Activated CD8-positive, alpha-beta T cell treated with anti-CD3 and anti-CD28 coated beads, Interleukin-2, amount 10 ng/mL, durations not matched to agents 7 days and 5 days (primary cell): ENCODE measurements around the gene LRP2BP. TPM values are rescaled to one million over a fixed set of nuclear protein-coding genes. Genes with fewer than 3 reads are reported as not detected.

ENCODE experiments used
- ATAC-seq: fragments of 150-1000 bp; cut with Tn5 transposase; one replicate; pipeline ENCODE4 v1.10.0; 2021; ENCODE audit warnings: moderate library complexity
- CTCF ChIA-PET: fragments of 350-600 bp; sonication (Branson Sonifier 250); formaldehyde crosslinking; loops from one replicate; lab custom pipeline; 2021; ENCODE audit warnings: antibody characterized with exemption; lab: Charles Lee
- POLR2A ChIA-PET: fragments of 350-600 bp; sonication (Branson Sonifier 250); formaldehyde crosslinking; loops from one replicate; lab custom pipeline; 2021; ENCODE audit warnings: antibody characterized with exemption; lab: Charles Lee
- DNase-seq: peaks from one replicate; pipeline ENCODE4 v3.0.0-alpha.2; 2020
- H3K27ac Mint-ChIP-seq: one replicate; pipeline ENCODE4 v1.8.0; 2021; ENCODE audit warnings: mild to moderate bottlenecking, mixed read lengths
- H3K27me3 Mint-ChIP-seq: one replicate; pipeline ENCODE4 v1.8.0; 2021; ENCODE audit warnings: low read depth, mixed read lengths
- H3K36me3 Mint-ChIP-seq: one replicate; pipeline ENCODE4 v1.8.0; 2021; ENCODE audit warnings: low read depth, mixed read lengths
- H3K4me1 Mint-ChIP-seq: one replicate; pipeline ENCODE4 v1.8.0; 2021; ENCODE audit warnings: low read depth, mixed read lengths
- H3K4me3 Mint-ChIP-seq: one replicate; pipeline ENCODE4 v1.8.0; 2021; ENCODE audit warnings: mild to moderate bottlenecking, mixed read lengths
- H3K9me3 Mint-ChIP-seq: one replicate; pipeline ENCODE4 v1.8.0; 2022; ENCODE audit warnings: mixed read lengths; ENCODE audit not compliant: insufficient read depth
- total RNA-seq, 2 experiments: library from RNA; stranded (reverse); gene quantifications; one replicate each; pipeline ENCODE4 v1.2.3, GENCODE V29; 2021

LRP2BP gene
- total RNA-seq, 2 experiments from 2014 or later = 0.97 to 1.3 TPM

- peaks cover 11% of the 10 kb centered on the region for H3K36me3 Mint-ChIP-seq
- H3K4me1 Mint-ChIP-seq = no peaks in the 10 kb centered on the region
- no peak for DNase-seq
- no peak for ATAC-seq
- no peak overlapping the region for H3K27ac Mint-ChIP-seq
- ChIA-PET POLR2A (no interaction called here), CTCF (no interaction called here)
- H3K4me3 Mint-ChIP-seq = no peak overlapping the region
- H3K9me3 Mint-ChIP-seq = no peaks in the 10 kb centered on the region
- H3K27me3 Mint-ChIP-seq = no peaks in the 10 kb centered on the region
Measured at GRCh38 chr4:185358514-185358913, 37.2 kb downstream of the LRP2BP start.

- H3K27ac Mint-ChIP-seq = no peak overlapping the region
- H3K4me1 Mint-ChIP-seq = no peaks in the 10 kb centered on the region
- no peaks in the 10 kb centered on the region for H3K27me3 Mint-ChIP-seq
- H3K9me3 Mint-ChIP-seq = no peaks in the 10 kb centered on the region
- no peak for ATAC-seq
- ChIA-PET CTCF (interaction anchor here (0.6 kb wide), 1 partner anchor 35 kb away, joined by 4 read pairs; no protein-coding TSS in a partner anchor), POLR2A (no interaction called here)
- no peak for DNase-seq
- no peak overlapping the region for H3K4me3 Mint-ChIP-seq
- H3K36me3 Mint-ChIP-seq = peaks cover 15% of the 10 kb centered on the region
Measured at GRCh38 chr4:185357733-185358440, 37.8 kb downstream of the LRP2BP start.

- no peaks in the 10 kb centered on the region for H3K4me1 Mint-ChIP-seq
- H3K4me3 Mint-ChIP-seq = no peak overlapping the region
- no peaks in the 10 kb centered on the region for H3K27me3 Mint-ChIP-seq
- no peak overlapping the region for H3K27ac Mint-ChIP-seq
- peaks cover 15% of the 10 kb centered on the region for H3K36me3 Mint-ChIP-seq
- DNase-seq = no peak
- no peak for ATAC-seq
- no peaks in the 10 kb centered on the region for H3K9me3 Mint-ChIP-seq
- CTCF ChIA-PET = interaction anchor here (0.6 kb wide), 1 partner anchor 34 kb away, joined by 4 read pairs; no protein-coding TSS in a partner anchor
- POLR2A ChIA-PET = no interaction called here
Measured at GRCh38 chr4:185357211-185357610, 38.5 kb downstream of the LRP2BP start.

GRCh38 chr4:185352741-185353140 lies 43.0 kb downstream of the LRP2BP start:
- ATAC-seq = no peak
- ChIA-PET CTCF (interaction anchor here (1.1 kb wide), 1 partner anchor 10 kb away, joined by 3 read pairs; no protein-coding TSS in a partner anchor), POLR2A (no interaction called here)
- no peaks in the 10 kb centered on the region for H3K9me3 Mint-ChIP-seq
- DNase-seq = no peak
- peaks cover 10% of the 10 kb centered on the region for H3K4me1 Mint-ChIP-seq
- H3K27ac Mint-ChIP-seq = no peak overlapping the region
- peaks cover 33% of the 10 kb centered on the region for H3K36me3 Mint-ChIP-seq
- no peaks in the 10 kb centered on the region for H3K27me3 Mint-ChIP-seq
- H3K4me3 Mint-ChIP-seq = no peak overlapping the region

GRCh38 chr4:185352202-185352601 lies 43.5 kb downstream of the LRP2BP start:
- no peaks in the 10 kb centered on the region for H3K27me3 Mint-ChIP-seq
- H3K27ac Mint-ChIP-seq = no peak overlapping the region
- POLR2A ChIA-PET = no interaction called here
- DNase-seq (no peak), ATAC-seq (no peak)
- peaks cover 10% of the 10 kb centered on the region for H3K4me1 Mint-ChIP-seq
- H3K4me3 Mint-ChIP-seq = no peak overlapping the region
- peaks cover 32% of the 10 kb centered on the region for H3K36me3 Mint-ChIP-seq
- no peaks in the 10 kb centered on the region for H3K9me3 Mint-ChIP-seq
- CTCF ChIA-PET = interaction anchor here (1.1 kb wide), 1 partner anchor 10 kb away, joined by 3 read pairs; no protein-coding TSS in a partner anchor

- no peak overlapping the region for H3K27ac Mint-ChIP-seq
- no peak overlapping the region for H3K4me3 Mint-ChIP-seq
- H3K4me1 Mint-ChIP-seq = peaks cover 10% of the 10 kb centered on the region
- no peaks in the 10 kb centered on the region for H3K27me3 Mint-ChIP-seq
- no peak for ATAC-seq
- no peaks in the 10 kb centered on the region for H3K9me3 Mint-ChIP-seq
- no peak for DNase-seq
- ChIA-PET CTCF (interaction anchor here (1.2 kb wide), 1 partner anchor 217 kb away, joined by 3 read pairs; no protein-coding TSS in a partner anchor), POLR2A (no interaction called here)
- peaks cover 37% of the 10 kb centered on the region for H3K36me3 Mint-ChIP-seq
Measured at GRCh38 chr4:185351691-185352090, 44.0 kb downstream of the LRP2BP start.

- Mint-ChIP-seq H3K4me1 (peaks cover 28% of the 10 kb centered on the region), H3K4me3 (no peak overlapping the region), H3K27me3 (no peaks in the 10 kb centered on the region), H3K9me3 (no peaks in the 10 kb centered on the region), H3K27ac (no peak overlapping the region), H3K36me3 (peaks cover 42% of the 10 kb centered on the region)
- ChIA-PET CTCF (no interaction called here), POLR2A (no interaction called here)
- DNase-seq (no peak), ATAC-seq (no peak)
Measured at GRCh38 chr4:185346975-185347601, 48.6 kb downstream of the LRP2BP start.

GRCh38 chr4:185344743-185345538 lies 50.8 kb downstream of the LRP2BP start:
- ATAC-seq = peak; percentile 69
- Mint-ChIP-seq H3K4me1 (peaks cover 26% of the 10 kb centered on the region), H3K36me3 (peaks cover 33% of the 10 kb centered on the region), H3K27me3 (no peaks in the 10 kb centered on the region), H3K9me3 (no peaks in the 10 kb centered on the region), H3K4me3 (no peak overlapping the region), H3K27ac (peak overlapping the region; percentile 73)
- ChIA-PET POLR2A (no interaction called here), CTCF (interaction anchor here (0.5 to 1.0 kb wide), 2 partner anchors 57 to 138 kb away, joined by 3 to 5 read pairs; no protein-coding TSS in a partner anchor)
- DNase-seq = no peak

GRCh38 chr4:185343726-185344581 lies 51.8 kb downstream of the LRP2BP start:
- Mint-ChIP-seq H3K4me3 (no peak overlapping the region), H3K27me3 (no peaks in the 10 kb centered on the region), H3K36me3 (peaks cover 33% of the 10 kb centered on the region), H3K4me1 (peaks cover 27% of the 10 kb centered on the region), H3K9me3 (no peaks in the 10 kb centered on the region), H3K27ac (peak overlapping the region; percentile 73)
- POLR2A ChIA-PET = no interaction called here
- DNase-seq = no peak
- CTCF ChIA-PET = no interaction called here
- ATAC-seq = no peak

- no peaks in the 10 kb centered on the region for H3K9me3 Mint-ChIP-seq
- H3K4me3 Mint-ChIP-seq = no peak overlapping the region
- H3K27me3 Mint-ChIP-seq = no peaks in the 10 kb centered on the region
- no peak for DNase-seq
- H3K4me1 Mint-ChIP-seq = peaks cover 27% of the 10 kb centered on the region
- no peak for ATAC-seq
- ChIA-PET POLR2A (no interaction called here), CTCF (no interaction called here)
- peaks cover 23% of the 10 kb centered on the region for H3K36me3 Mint-ChIP-seq
- peak overlapping the region; percentile 27 for H3K27ac Mint-ChIP-seq
Measured at GRCh38 chr4:185341841-185342240, 53.9 kb downstream of the LRP2BP start.

- ChIA-PET POLR2A (no interaction called here), CTCF (no interaction called here)
- no peak overlapping the region for H3K27ac Mint-ChIP-seq
- peaks cover 27% of the 10 kb centered on the region for H3K4me1 Mint-ChIP-seq
- ATAC-seq (no peak), DNase-seq (no peak)
- no peak overlapping the region for H3K4me3 Mint-ChIP-seq
- H3K36me3 Mint-ChIP-seq = peaks cover 21% of the 10 kb centered on the region
- no peaks in the 10 kb centered on the region for H3K9me3 Mint-ChIP-seq
- H3K27me3 Mint-ChIP-seq = no peaks in the 10 kb centered on the region
Measured at GRCh38 chr4:185341377-185341776, 54.3 kb downstream of the LRP2BP start.
